CD4-positive, alpha-beta T cell treated with Interleukin-1 beta for 1 hour (primary cell): ENCODE measurements around the gene MED1.
"Not testable (repeated sequence)": the region's sequence is repeated elsewhere in the genome, so short reads cannot be mapped to it uniquely, and the experiment has no call there.

Source experiments
- DNase-seq, 2 donors: peaks; one replicate each; pipeline ENCODE4 v3.0.0-alpha.2; 2020 to 2022

Gene MED1

GRCh38 chr17:39429600-39429999 is 21.5 kb downstream of the MED1 start:
- no peak for DNase-seq

- no peak for DNase-seq
Observed at GRCh38 chr17:39416141-39416540, 34.9 kb downstream of the MED1 start.

- DNase-seq = no peak
Observed at GRCh38 chr17:39410279-39410678, 40.8 kb downstream of the MED1 start.

- no peak for DNase-seq
Observed at GRCh38 chr17:39408360-39408759, 42.7 kb downstream of the MED1 start.

GRCh38 chr17:39406951-39407350 is 44.1 kb downstream of the MED1 start:
- DNase-seq = no peak

GRCh38 chr17:39405436-39405835 is 45.6 kb downstream of the MED1 start:
- no peak for DNase-seq

GRCh38 chr17:39404542-39405378 is 46.3 kb downstream of the MED1 start:
- DNase-seq = no peak

- DNase-seq = no peak
Observed at GRCh38 chr17:39402890-39403605, 48.0 kb downstream of the MED1 start.

- DNase-seq = peak; percentile 88 to 90
Observed at GRCh38 chr17:39402244-39402889, 48.7 kb downstream of the MED1 start.

- DNase-seq = peak; percentile 94 to 95
Observed at GRCh38 chr17:39401412-39402243, 49.4 kb downstream of the MED1 start, which contains the start of gene FBXL20. Gene FBXL20, minus strand, starts transcription at chr17:39401626. Its CDS starts 224 bp downstream, at chr17:39401402.

- peak in 1 of 2 donors; percentile 6 for DNase-seq
Observed at GRCh38 chr17:39400547-39401411, 50.3 kb downstream of the MED1 start.

GRCh38 chr17:39399791-39400190 is 51.3 kb downstream of the MED1 start:
- DNase-seq = no peak

- peak in 1 of 2 donors; percentile 8 for DNase-seq
Observed at GRCh38 chr17:39393736-39394135, 57.3 kb downstream of the MED1 start.

- no peak for DNase-seq
Observed at GRCh38 chr17:39391448-39391847, 59.6 kb downstream of the MED1 start.

- DNase-seq = no peak
Observed at GRCh38 chr17:39385040-39385439, 66.0 kb downstream of the MED1 start.

GRCh38 chr17:39380144-39380543 is 70.9 kb downstream of the MED1 start:
- DNase-seq = no peak

GRCh38 chr17:39376434-39376833 is 74.6 kb downstream of the MED1 start:
- DNase-seq = no peak

GRCh38 chr17:39367805-39368204 is 83.3 kb downstream of the MED1 start:
- not testable (repeated sequence) for DNase-seq

GRCh38 chr17:39365872-39366271 is 85.2 kb downstream of the MED1 start:
- DNase-seq = no peak

- DNase-seq = no peak
Observed at GRCh38 chr17:39365242-39365641, 85.8 kb downstream of the MED1 start.

GRCh38 chr17:39364236-39365025 is 86.6 kb downstream of the MED1 start:
- peak in 1 of 2 donors; percentile 1 for DNase-seq
